Measurements from ENCODE around the gene MED29. TPM values are rescaled to one million over a fixed set of nuclear protein-coding genes. Genes with fewer than 3 reads are reported as not detected.

The MED29 gene
- total RNA-seq, 2 donors from 2014 or later: 29.9 to 32.3 TPM

- Histone ChIP-seq H3K4me3 (peak overlapping the region; percentile 86 to 89), H3K36me3 (peaks cover 25% of the 10 kb centered on the region), H3K9me3 (no peaks in the 10 kb centered on the region), H3K4me1 (peaks cover 0 to 44% of the 10 kb centered on the region in 2 donors), H3K27me3 (no peaks in the 10 kb centered on the region), H3K27ac (peak overlapping the region; percentile 99 to 100)
- peak; percentile 93 for DNase-seq (ENCODE audit: low spot score)
- TF ChIP-seq CTCF (IDR thresholded peaks at IDR 0.05): no peak
Measured at GRCh38 chr19:39409208-39410016, 18.2 kb downstream of the MED29 start.

GRCh38 chr19:39410017-39410830, 19.0 kb downstream of the MED29 start:
- H3K9me3 ChIP-seq: no peaks in the 10 kb centered on the region
- TF ChIP-seq CTCF (IDR thresholded peaks at IDR 0.05): no peak

GRCh38 chr19:39410831-39411080, 19.6 kb downstream of the MED29 start:
- DNase-seq (ENCODE audit: low spot score): no peak
- no peak for TF ChIP-seq CTCF (IDR thresholded peaks at IDR 0.05)
- Histone ChIP-seq H3K27ac (peak overlapping the region; percentile 99 to 100), H3K4me3 (peak overlapping the region; percentile 86 to 89), H3K27me3 (no peaks in the 10 kb centered on the region), H3K9me3 (no peaks in the 10 kb centered on the region), H3K36me3 (peaks cover 25% of the 10 kb centered on the region), H3K4me1 (peaks cover 0 to 46% of the 10 kb centered on the region in 2 donors)

More at GRCh38 chr19:39410017-39410830, 19.0 kb downstream of the MED29 start:
- H3K36me3 ChIP-seq: peaks cover 25% of the 10 kb centered on the region
- H3K4me1 ChIP-seq: peaks cover 0 to 46% of the 10 kb centered on the region in 2 donors
- peak; percentile 85 for DNase-seq (ENCODE audit: low spot score)
- peak overlapping the region; percentile 86 to 89 for H3K4me3 ChIP-seq
- no peaks in the 10 kb centered on the region for H3K27me3 ChIP-seq
- H3K27ac ChIP-seq: peak overlapping the region; percentile 99 to 100

- DNase-seq (ENCODE audit: low spot score): peak; percentile 88
- Histone ChIP-seq H3K9me3 (no peaks in the 10 kb centered on the region), H3K27ac (peak overlapping the region; percentile 99 to 100), H3K4me1 (peaks cover 0 to 42% of the 10 kb centered on the region in 2 donors), H3K36me3 (peaks cover 25% of the 10 kb centered on the region), H3K27me3 (no peaks in the 10 kb centered on the region), H3K4me3 (peak overlapping the region; percentile 86 to 89)
- no peak for TF ChIP-seq CTCF (IDR thresholded peaks at IDR 0.05)
Measured at GRCh38 chr19:39411081-39411831, 20.1 kb downstream of the MED29 start.

- TF ChIP-seq CTCF (IDR thresholded peaks at IDR 0.05): peak; percentile 93 to 95
- peak overlapping the region; percentile 99 to 100 for H3K27ac ChIP-seq
- no peaks in the 10 kb centered on the region for H3K9me3 ChIP-seq
- peak; percentile 97 for DNase-seq (ENCODE audit: low spot score)
- peaks cover 0 to 42% of the 10 kb centered on the region in 2 donors for H3K4me1 ChIP-seq
- H3K27me3 ChIP-seq: no peaks in the 10 kb centered on the region
- H3K4me3 ChIP-seq: peak overlapping the region in 1 of 2 donors; percentile 86
- H3K36me3 ChIP-seq: peaks cover 27% of the 10 kb centered on the region
Measured at GRCh38 chr19:39411832-39412099, 20.6 kb downstream of the MED29 start.

Data from right atrium auricular region (tissue), 2 donors.